Activated CD4-positive, CD25-positive, alpha-beta regulatory T cell treated with anti-CD3 and anti-CD28 coated beads, Interleukin-2, amount 50 U/mL, for 72 hours (primary cell): ENCODE measurements around the gene SWAP70.
A peak's percentile ranks its signal among the peaks of the same experiment; 100 is the strongest.

Experiments used
- DNase-seq: peaks from one replicate; pipeline ENCODE4 v3.0.0; 2021

The SWAP70 gene

GRCh38 chr11:9651899-9652748 is 11.8 kb upstream of the SWAP70 start:
- no peak for DNase-seq

GRCh38 chr11:9653871-9654270 is 10.0 kb upstream of the SWAP70 start:
- DNase-seq: no peak

GRCh38 chr11:9656864-9657263 is 7.0 kb upstream of the SWAP70 start:
- DNase-seq: no peak

GRCh38 chr11:9657531-9657930 is 6.3 kb upstream of the SWAP70 start:
- no peak for DNase-seq

- DNase-seq: no peak
Observed at GRCh38 chr11:9660886-9661285, 3.0 kb upstream of the SWAP70 start.

- DNase-seq: no peak
Observed at GRCh38 chr11:9662273-9662672, 1.6 kb upstream of the SWAP70 start.

GRCh38 chr11:9664276-9665171 is 647 bp downstream of the SWAP70 start:
- peak; percentile 30 for DNase-seq

GRCh38 chr11:9665749-9666148 is 1.9 kb downstream of the SWAP70 start:
- no peak for DNase-seq

GRCh38 chr11:9669954-9670353 is 6.1 kb downstream of the SWAP70 start:
- no peak for DNase-seq

- no peak for DNase-seq
Observed at GRCh38 chr11:9672288-9672916, 8.5 kb downstream of the SWAP70 start.

- DNase-seq: no peak
Observed at GRCh38 chr11:9672918-9673317, 9.0 kb downstream of the SWAP70 start.

GRCh38 chr11:9675691-9676090 is 11.8 kb downstream of the SWAP70 start:
- no peak for DNase-seq

GRCh38 chr11:9677951-9678350 is 14.1 kb downstream of the SWAP70 start:
- no peak for DNase-seq

GRCh38 chr11:9678576-9678975 is 14.7 kb downstream of the SWAP70 start:
- DNase-seq: no peak

GRCh38 chr11:9680028-9680427 is 16.2 kb downstream of the SWAP70 start:
- no peak for DNase-seq

GRCh38 chr11:9681583-9682372 is 17.9 kb downstream of the SWAP70 start:
- no peak for DNase-seq

- DNase-seq: no peak
Observed at GRCh38 chr11:9687711-9688477, 24.0 kb downstream of the SWAP70 start.

GRCh38 chr11:9688716-9689511 is 25.0 kb downstream of the SWAP70 start:
- DNase-seq: no peak

- no peak for DNase-seq
Observed at GRCh38 chr11:9689721-9690120, 25.8 kb downstream of the SWAP70 start.

GRCh38 chr11:9691865-9692264 is 28.0 kb downstream of the SWAP70 start:
- no peak for DNase-seq

GRCh38 chr11:9692691-9693090 is 28.8 kb downstream of the SWAP70 start:
- no peak for DNase-seq
